NCI-H1436 (cell line): Measurements from ENCODE around the gene KCNIP4.

Experiments used
- DNase-seq: peaks from one replicate; lab custom pipeline; 2025; lab: John Stamatoyannopoulos, UW

Gene KCNIP4

DNA sequence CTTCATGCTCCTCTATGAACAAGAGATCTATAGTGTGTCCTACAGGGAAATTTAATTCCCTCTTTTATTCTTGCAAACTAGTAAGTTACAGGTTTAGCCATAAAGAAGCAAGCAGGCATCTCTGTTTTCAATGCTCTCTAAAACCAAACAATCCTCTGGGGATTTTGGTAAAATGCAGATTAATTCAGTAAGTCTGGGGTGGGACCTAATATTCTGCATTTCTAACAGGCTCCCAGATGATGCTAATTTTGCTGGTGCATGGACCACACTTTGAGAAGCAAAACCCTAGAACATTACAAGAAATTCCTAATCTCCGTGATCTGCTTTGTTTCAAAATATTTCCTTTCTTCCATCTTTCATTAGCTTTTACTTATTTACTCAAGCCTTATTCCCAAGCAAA, 903.5 kb downstream of the KCNIP4 start:
- no peak for DNase-seq

DNA sequence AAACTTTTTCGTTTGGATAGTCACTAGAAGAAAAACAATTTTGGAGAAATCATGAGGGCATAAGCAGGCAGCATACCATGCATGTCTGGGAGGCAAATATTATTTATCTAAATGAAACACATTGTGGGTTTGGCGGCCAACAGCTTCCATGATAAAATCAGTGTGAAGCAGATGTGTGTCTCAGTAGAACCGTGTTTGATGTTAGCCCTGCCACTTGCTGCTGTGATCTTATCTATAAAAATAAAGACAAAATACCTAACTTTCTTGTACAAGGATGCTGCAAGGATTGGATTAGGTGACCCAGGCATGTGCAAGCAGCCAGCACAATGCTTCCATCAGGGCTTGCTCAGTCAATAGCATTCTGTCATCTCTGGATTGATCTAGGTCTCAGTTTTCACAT, 906.9 kb downstream of the KCNIP4 start:
- no peak for DNase-seq

DNA sequence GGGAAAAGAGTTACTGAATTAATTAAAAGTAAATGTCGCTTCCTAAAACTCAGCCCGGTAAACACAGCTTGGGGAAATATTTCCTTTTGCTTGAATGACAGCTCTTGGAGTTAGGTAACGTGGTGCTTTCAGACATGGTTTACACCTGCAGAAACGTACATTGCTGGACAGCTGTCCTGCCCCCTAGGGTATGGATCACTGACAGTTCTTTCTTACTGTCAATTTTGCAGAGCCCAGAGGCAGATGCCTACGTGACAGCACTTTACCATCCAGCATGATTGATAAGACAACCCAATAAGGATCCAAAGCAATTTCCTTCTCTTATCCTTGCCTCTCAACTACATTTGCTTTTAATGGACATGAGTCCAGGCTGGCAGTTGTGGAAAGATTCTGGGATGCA, 913.8 kb downstream of the KCNIP4 start:
- DNase-seq: no peak

- DNase-seq: no peak
Measured at GRCh38 chr4:21032089-21032645, 916.4 kb downstream of the KCNIP4 start.

DNA sequence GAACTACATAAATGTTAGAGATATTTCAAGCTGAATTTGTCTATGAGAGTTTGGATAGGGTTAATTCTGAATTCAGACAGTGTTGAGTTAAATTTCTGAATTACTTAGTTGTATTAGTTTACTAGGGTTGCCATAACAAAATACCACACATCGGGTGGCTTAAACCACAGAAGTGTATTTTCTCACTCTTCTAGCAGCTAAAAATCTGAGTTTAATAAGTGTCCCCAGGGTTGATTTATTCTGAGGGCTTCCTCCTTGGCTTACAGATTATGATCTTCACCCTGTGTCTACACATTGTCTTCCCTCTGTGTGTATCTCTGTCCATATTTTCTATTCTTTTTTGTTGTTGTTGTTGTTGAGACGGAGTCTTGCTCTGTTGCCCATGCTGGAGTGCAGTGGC, 929.8 kb downstream of the KCNIP4 start:
- DNase-seq: no peak

- DNase-seq: no peak
Measured at GRCh38 chr4:21013501-21013900, 935.1 kb downstream of the KCNIP4 start.

- no peak for DNase-seq
Measured at GRCh38 chr4:21012851-21013331, 935.7 kb downstream of the KCNIP4 start.

DNA sequence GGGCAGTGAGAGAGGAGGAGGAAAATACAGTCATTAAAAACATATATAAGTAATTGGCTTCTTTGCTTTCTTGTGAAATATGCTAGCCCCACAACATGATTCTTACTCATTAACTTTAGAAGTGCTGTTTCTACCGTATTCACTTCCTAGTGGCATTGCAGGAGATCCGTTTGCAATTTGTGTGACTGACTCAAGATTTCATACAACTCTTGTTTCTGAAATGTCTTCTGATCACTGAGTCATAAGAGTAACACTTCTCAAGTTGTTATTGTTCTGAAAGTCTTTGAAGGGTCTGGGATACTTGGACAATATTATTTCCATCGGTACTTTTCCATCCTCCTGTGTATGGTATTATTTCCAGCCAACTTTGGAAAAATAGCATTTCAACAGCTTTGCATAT, 937.5 kb downstream of the KCNIP4 start:
- no peak for DNase-seq

GRCh38 chr4:21009956-21010355, 938.6 kb downstream of the KCNIP4 start:
- DNase-seq: no peak

GRCh38 chr4:21005647-21006046, 942.9 kb downstream of the KCNIP4 start:
- no peak for DNase-seq

DNA sequence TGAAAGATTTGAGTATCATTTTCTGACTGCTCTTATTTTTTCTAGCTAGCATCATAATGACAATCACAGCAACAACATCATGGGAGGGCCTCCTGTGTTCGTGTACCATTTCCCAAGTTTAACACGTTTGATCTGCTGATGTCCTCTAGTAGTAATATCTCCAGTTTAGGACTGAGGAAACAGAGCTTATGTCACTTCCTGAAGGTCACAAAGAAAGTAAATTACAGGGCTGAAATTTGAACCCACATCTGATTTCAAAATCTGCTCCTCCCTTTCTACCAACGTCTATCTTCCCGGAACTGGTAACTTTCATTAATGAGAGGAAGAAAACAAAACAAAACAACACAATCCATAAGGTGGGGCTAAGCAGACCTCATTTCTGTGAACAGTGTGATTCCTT, 945.6 kb downstream of the KCNIP4 start:
- no peak for DNase-seq

- DNase-seq: no peak
Measured at GRCh38 chr4:21002286-21002685, 946.3 kb downstream of the KCNIP4 start.

DNA sequence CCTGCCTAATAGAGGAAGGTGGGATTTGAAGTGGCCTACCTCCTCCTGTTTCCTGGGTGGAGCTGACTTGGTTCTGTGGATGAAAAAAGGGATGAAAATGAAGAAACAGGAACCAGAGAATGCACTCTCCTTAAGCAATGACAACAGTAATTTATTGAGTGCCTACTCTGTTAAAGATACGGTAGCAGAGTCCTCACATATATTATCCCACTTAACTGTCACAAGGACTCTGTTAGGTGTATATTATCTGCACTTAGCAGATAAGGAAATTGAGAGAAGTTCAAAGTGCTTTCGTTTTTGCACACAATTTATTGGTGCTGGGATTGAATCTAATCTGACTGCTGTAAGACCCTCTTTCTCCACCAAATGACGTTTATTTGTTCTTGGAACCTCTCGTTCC, 947.1 kb downstream of the KCNIP4 start:
- no peak for DNase-seq

DNA sequence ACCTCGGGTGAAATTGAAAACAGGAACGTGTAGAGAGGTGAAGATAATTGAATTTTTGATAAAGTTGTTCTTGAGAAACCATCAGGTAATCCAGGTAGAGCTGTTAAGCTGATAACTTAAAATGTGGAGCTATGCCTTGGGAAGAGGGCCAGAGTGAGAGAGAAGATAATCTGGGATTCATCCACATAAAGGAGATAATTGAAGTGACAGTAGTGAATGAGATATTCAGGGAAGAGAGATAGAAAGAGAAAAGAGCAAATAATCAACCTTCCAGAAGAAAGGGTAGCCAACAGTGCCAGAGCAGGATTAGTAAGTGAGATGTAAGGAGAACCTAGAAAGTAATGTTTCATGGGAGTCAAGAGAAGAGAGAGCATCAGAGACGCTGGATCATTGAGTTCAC, 950.7 kb downstream of the KCNIP4 start:
- no peak for DNase-seq

DNA sequence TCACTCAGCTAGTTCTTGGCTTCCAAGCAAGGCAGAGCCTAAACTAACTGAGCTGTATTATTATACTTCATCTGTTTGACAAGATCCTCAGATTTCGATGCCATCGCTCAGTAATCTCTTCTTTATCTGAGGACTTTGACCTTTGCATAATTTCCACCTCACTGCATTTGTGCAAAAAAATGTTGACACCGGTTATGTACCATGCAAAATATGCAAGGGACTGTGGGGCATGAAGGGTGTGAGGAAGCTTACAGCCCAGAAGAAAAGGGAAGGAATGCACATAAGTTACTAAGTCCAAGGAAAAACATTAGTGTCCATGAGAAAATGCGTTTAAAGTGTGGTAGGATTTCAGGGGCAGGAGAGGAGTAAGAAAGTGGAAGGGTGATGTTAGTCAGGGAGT, 953.0 kb downstream of the KCNIP4 start:
- no peak for DNase-seq

- DNase-seq: no peak
Measured at GRCh38 chr4:20995015-20995414, 953.6 kb downstream of the KCNIP4 start.

DNA sequence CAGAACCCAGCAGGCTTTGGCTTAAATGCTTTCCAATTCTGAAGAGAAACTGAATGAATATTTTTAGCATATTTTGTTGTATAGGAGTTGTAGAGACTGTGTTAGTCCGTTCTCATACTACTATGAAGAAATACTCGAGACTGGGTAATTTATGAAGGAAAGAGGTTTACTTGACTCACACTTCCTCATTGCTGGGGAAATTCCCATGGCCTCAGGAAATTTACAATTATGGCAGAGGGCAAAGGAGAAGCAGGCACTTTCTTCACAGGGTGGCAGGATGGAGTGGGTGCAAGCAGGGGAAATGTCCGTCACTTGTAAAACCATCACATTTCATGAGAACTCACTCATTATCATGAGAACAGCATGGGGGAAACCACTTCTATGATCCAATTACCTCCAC, 956.6 kb downstream of the KCNIP4 start:
- DNase-seq: no peak

DNA sequence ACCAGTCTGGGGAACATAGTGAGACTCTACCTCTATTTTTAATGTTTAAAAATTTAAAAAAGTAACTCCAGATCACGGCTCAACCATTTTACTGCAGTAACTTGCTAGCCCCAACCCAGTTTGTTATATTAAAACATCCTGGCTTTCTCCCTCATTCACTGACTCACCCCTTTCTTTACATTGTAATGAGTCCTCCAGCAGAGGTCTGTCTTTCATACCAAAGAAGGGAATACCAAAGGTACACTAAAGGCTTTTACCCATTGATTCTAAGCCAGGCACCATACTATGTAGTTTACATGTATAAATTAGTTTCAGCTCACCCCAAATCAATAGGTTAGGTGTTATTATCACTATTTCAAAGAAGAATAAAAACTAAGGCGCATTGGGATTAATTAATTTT, 961.4 kb downstream of the KCNIP4 start:
- DNase-seq: no peak

- no peak for DNase-seq
Measured at GRCh38 chr4:20984576-20984836, 964.1 kb downstream of the KCNIP4 start.

GRCh38 chr4:20983763-20984575, 964.6 kb downstream of the KCNIP4 start:
- DNase-seq: no peak

DNA sequence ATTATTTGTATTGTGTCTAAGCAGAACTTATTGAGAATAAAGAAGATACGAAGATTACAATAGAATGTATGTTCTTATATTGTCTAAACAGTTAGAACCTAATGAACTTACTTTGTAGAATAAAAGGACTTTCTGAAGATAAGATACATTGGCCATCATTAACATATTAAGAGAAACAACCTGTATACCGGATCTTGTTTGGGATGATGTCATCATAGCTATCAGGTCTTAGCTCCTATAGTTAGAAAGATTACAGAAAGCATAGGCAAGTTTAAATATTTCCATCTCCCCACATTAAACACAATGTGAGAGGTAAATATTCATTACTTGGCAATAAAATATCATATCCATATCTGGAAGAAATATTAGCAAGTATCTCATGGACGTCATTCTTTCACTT, 966.0 kb downstream of the KCNIP4 start:
- no peak for DNase-seq

DNA sequence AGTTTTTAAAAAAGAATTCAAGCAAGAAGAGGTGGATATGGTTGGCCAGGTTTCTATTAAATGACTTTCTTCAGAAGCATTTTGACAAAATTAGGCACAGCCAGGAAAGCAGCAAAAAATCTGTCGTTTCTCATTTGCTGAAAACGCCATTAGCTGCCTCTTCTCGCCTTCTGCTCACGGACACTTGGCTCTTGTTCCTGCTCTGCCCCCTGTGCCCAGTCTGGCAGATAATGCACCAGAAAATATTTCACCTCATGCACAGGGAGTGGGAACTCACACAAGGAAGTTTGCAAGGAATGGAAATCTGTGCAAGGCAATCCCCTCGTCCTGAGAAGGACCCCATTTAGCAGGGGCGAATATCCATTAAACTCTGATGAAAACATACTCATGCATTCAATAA, 988.3 kb downstream of the KCNIP4 start:
- DNase-seq: no peak

- DNase-seq: no peak
Measured at GRCh38 chr4:20954541-20954940, 994.0 kb downstream of the KCNIP4 start.

GRCh38 chr4:20944961-20945360, 1003.6 kb downstream of the KCNIP4 start:
- no peak for DNase-seq
